ENCODE data around the gene INAVA.

The INAVA gene

DNA sequence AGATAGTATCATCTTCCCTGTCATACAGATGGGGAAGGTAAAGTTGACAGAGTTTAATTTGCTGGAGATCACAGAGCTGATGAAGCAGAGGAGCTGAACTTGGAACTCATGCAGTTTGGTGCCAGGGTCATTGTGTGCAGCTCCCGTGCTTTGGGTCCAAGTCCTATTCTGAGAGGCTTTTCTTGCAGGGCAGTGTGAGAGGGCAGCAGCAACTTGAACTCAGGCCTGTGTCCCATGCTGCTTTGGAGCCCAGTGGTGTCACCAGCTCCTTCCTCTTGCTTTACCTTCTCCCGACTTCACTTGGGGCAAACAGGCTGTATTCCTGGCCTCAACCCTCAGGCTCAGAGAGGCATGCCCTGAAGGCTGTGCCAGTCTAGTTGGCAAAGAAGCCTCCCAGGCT lies 24.7 kb downstream of the INAVA start:
- Histone ChIP-seq H3K14ac (ENCODE audit: low read length in 2 of 2) (no peak overlapping the region), H2AFZ (ENCODE audit: low read depth, low read length) (no peak overlapping the region), H2AK5ac (ENCODE audit: low read length, severe bottlenecking) (peak overlapping the region; percentile 16), H4K8ac (ENCODE audit: low read length) (no peak overlapping the region), H2BK5ac (ENCODE audit: low read depth, low read length, poor library complexity, severe bottlenecking) (no peak overlapping the region), H2BK120ac (ENCODE audit: low read depth, low read length) (no peak overlapping the region), H3K18ac (ENCODE audit: low read depth in 1 of 2, low read length in 2 of 2) (no peak overlapping the region), H3K4me2 (ENCODE audit: low read length, poor library complexity, severe bottlenecking) (no peak overlapping the region), H4K91ac (ENCODE audit: low read length) (no peak overlapping the region), H3K4me3 (ENCODE audit: insufficient read depth in 1 of 2, low read depth in 1 of 2, low read length in 2 of 2) (no peak overlapping the region), H3K36me3 (ENCODE audit: control insufficient read depth in 1 of 2, insufficient read depth in 2 of 2, low read depth in 1 of 2, low read length in 2 of 2) (peaks cover 0 to 8% of the 10 kb centered on the region in 2 experiments), H3K9ac (ENCODE audit: low read length) (no peak overlapping the region), H3K4ac (ENCODE audit: low read depth in 1 of 2, low read length in 2 of 2) (no peak overlapping the region), H3K27ac (ENCODE audit: low read length, poor library complexity, severe bottlenecking) (no peak overlapping the region), H3K79me1 (replicated peaks; ENCODE audit: low read length, poor library complexity, severe bottlenecking) (no peaks in the 10 kb centered on the region), H3K23ac (ENCODE audit: low read length in 2 of 2) (no peak overlapping the region), H2BK15ac (ENCODE audit: low read depth, poor library complexity, severe bottlenecking) (no peak overlapping the region), H3K9me3 (ENCODE audit: control insufficient read depth, low read length) (no peaks in the 10 kb centered on the region), H2BK12ac (ENCODE audit: low read length in 2 of 2) (no peak overlapping the region), H3K4me1 (ENCODE audit: control insufficient read depth, insufficient read depth, low read depth, low read length) (no peaks in the 10 kb centered on the region), H3K27me3 (ENCODE audit: control insufficient read depth in 1 of 2, insufficient read depth in 1 of 2, low read length in 2 of 2) (peaks cover 0 to 59% of the 10 kb centered on the region in 2 experiments)
- DNase-seq, result no peak
- 95% methylated on average over 2 of the region's 2 CpGs for WGBS

DNA sequence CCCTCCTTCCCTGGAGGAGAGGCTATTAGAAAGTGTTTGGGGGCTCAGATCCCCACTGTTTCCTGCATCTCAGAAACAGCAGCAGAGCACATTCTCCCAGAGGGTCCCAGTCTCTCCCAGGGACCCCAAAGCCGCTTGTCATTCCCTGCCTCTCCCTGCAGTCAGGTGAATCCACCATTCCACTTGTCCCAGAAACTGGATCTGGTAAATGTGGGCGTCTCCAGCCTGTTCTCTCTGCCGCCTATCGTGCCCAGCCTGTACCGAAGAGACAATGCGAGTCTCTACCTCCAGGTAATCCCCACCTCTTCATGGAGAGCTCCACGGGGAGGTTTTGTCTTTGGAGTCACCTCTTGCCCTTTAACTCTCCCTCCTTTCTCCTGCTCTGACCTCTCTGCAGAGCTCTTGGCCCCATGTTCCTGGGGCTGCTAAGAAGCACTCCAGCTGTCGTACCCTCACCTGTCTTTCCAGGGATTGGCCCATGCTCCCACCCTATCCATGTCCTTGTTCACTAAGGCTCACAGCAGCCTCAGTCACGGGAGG lies 26.9 kb downstream of the INAVA start:
- H2BK15ac ChIP-seq (ENCODE audit: low read depth, poor library complexity, severe bottlenecking), result no peak overlapping the region
- H4K91ac ChIP-seq (ENCODE audit: low read length), result no peak overlapping the region
- no peak overlapping the region for H2BK120ac ChIP-seq (ENCODE audit: low read depth, low read length)
- H3K14ac ChIP-seq (ENCODE audit: low read length in 2 of 2), result no peak overlapping the region
- H3K4me3 ChIP-seq (ENCODE audit: insufficient read depth in 1 of 2, low read depth in 1 of 2, low read length in 2 of 2), result no peak overlapping the region
- H3K27me3 ChIP-seq (ENCODE audit: control insufficient read depth in 1 of 2, insufficient read depth in 1 of 2, low read length in 2 of 2), result peaks cover 0 to 47% of the 10 kb centered on the region in 2 experiments
- H4K8ac ChIP-seq (ENCODE audit: low read length), result no peak overlapping the region
- H3K9ac ChIP-seq (ENCODE audit: low read length), result no peak overlapping the region
- 88% methylated on average over 9 of the region's 9 CpGs for WGBS
- H3K4me2 ChIP-seq (ENCODE audit: low read length, poor library complexity, severe bottlenecking), result no peak overlapping the region
- no peak overlapping the region for H3K23ac ChIP-seq (ENCODE audit: low read length in 2 of 2)
- no peak overlapping the region for H3K4ac ChIP-seq (ENCODE audit: low read depth in 1 of 2, low read length in 2 of 2)
- H2AK5ac ChIP-seq (ENCODE audit: low read length, severe bottlenecking), result no peak overlapping the region
- no peaks in the 10 kb centered on the region for H3K4me1 ChIP-seq (ENCODE audit: control insufficient read depth, insufficient read depth, low read depth, low read length)
- H2BK5ac ChIP-seq (ENCODE audit: low read depth, low read length, poor library complexity, severe bottlenecking), result no peak overlapping the region
- H2AFZ ChIP-seq (ENCODE audit: low read depth, low read length), result no peak overlapping the region
- H3K36me3 ChIP-seq (ENCODE audit: control insufficient read depth in 1 of 2, insufficient read depth in 2 of 2, low read depth in 1 of 2, low read length in 2 of 2), result no peaks in the 10 kb centered on the region
- H3K27ac ChIP-seq (ENCODE audit: low read length, poor library complexity, severe bottlenecking), result no peak overlapping the region
- no peak overlapping the region for H2BK12ac ChIP-seq (ENCODE audit: low read length in 2 of 2)
- H3K18ac ChIP-seq (ENCODE audit: low read depth in 1 of 2, low read length in 2 of 2), result no peak overlapping the region
- DNase-seq, result no peak
- no peaks in the 10 kb centered on the region for H3K9me3 ChIP-seq (ENCODE audit: control insufficient read depth, low read length)
- H3K79me1 ChIP-seq (replicated peaks; ENCODE audit: low read length, poor library complexity, severe bottlenecking), result no peaks in the 10 kb centered on the region

DNA sequence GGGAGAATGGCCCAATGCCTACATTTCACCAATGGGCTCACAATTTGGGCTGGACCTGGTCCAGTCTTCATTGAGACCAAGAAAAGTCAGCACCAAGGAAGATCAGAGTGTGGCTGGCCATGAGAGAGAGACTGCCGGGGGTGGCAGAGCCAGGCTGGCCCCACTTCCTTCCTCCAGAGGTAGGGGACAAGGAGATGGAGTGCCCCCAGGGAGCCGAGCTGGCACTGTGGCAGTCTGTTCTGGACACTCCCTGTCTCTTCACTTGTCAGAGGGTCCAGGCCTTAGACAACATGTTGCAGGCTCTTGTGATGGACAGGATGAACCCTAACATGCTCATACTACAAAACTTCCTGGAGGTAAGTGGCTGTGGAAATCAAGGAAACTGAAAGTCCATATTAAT lies 27.7 kb downstream of the INAVA start:
- Histone ChIP-seq H3K4me2 (ENCODE audit: low read length, poor library complexity, severe bottlenecking) (no peak overlapping the region), H3K27ac (ENCODE audit: low read length, poor library complexity, severe bottlenecking) (no peak overlapping the region), H2BK12ac (ENCODE audit: low read length in 2 of 2) (no peak overlapping the region), H3K79me1 (replicated peaks; ENCODE audit: low read length, poor library complexity, severe bottlenecking) (no peaks in the 10 kb centered on the region), H2AK5ac (ENCODE audit: low read length, severe bottlenecking) (no peak overlapping the region), H3K4me3 (ENCODE audit: insufficient read depth in 1 of 2, low read depth in 1 of 2, low read length in 2 of 2) (no peak overlapping the region), H3K27me3 (ENCODE audit: control insufficient read depth in 1 of 2, insufficient read depth in 1 of 2, low read length in 2 of 2) (peaks cover 0 to 41% of the 10 kb centered on the region in 2 experiments), H2BK120ac (ENCODE audit: low read depth, low read length) (no peak overlapping the region), H3K23ac (ENCODE audit: low read length in 2 of 2) (no peak overlapping the region), H3K9ac (ENCODE audit: low read length) (no peak overlapping the region), H3K14ac (ENCODE audit: low read length in 2 of 2) (no peak overlapping the region), H3K36me3 (ENCODE audit: control insufficient read depth in 1 of 2, insufficient read depth in 2 of 2, low read depth in 1 of 2, low read length in 2 of 2) (no peaks in the 10 kb centered on the region), H3K4ac (ENCODE audit: low read depth in 1 of 2, low read length in 2 of 2) (no peak overlapping the region), H4K91ac (ENCODE audit: low read length) (no peak overlapping the region), H2BK5ac (ENCODE audit: low read depth, low read length, poor library complexity, severe bottlenecking) (no peak overlapping the region), H3K9me3 (ENCODE audit: control insufficient read depth, low read length) (no peaks in the 10 kb centered on the region), H2AFZ (ENCODE audit: low read depth, low read length) (no peak overlapping the region), H4K8ac (ENCODE audit: low read length) (no peak overlapping the region), H3K4me1 (ENCODE audit: control insufficient read depth, insufficient read depth, low read depth, low read length) (no peaks in the 10 kb centered on the region), H3K18ac (ENCODE audit: low read depth in 1 of 2, low read length in 2 of 2) (no peak overlapping the region), H2BK15ac (ENCODE audit: low read depth, poor library complexity, severe bottlenecking) (no peak overlapping the region)
- DNase-seq, result no peak
- WGBS, result 83% methylated on average over 2 of the region's 2 CpGs

GRCh38 chr1:200923601-200924000 lies 28.9 kb downstream of the INAVA start:
- DNase-seq, result no peak
- Histone ChIP-seq H3K14ac (ENCODE audit: low read length in 2 of 2) (no peak overlapping the region), H3K23ac (ENCODE audit: low read length in 2 of 2) (no peak overlapping the region), H3K27ac (ENCODE audit: low read length, poor library complexity, severe bottlenecking) (no peak overlapping the region), H3K9me3 (ENCODE audit: control insufficient read depth, low read length) (no peaks in the 10 kb centered on the region), H4K8ac (ENCODE audit: low read length) (no peak overlapping the region), H3K4me2 (ENCODE audit: low read length, poor library complexity, severe bottlenecking) (no peak overlapping the region), H3K79me1 (replicated peaks; ENCODE audit: low read length, poor library complexity, severe bottlenecking) (no peaks in the 10 kb centered on the region), H3K4ac (ENCODE audit: low read depth in 1 of 2, low read length in 2 of 2) (no peak overlapping the region), H2BK15ac (ENCODE audit: low read depth, poor library complexity, severe bottlenecking) (no peak overlapping the region), H2BK5ac (ENCODE audit: low read depth, low read length, poor library complexity, severe bottlenecking) (no peak overlapping the region), H3K18ac (ENCODE audit: low read depth in 1 of 2, low read length in 2 of 2) (no peak overlapping the region), H2BK120ac (ENCODE audit: low read depth, low read length) (no peak overlapping the region), H3K27me3 (ENCODE audit: control insufficient read depth in 1 of 2, insufficient read depth in 1 of 2, low read length in 2 of 2) (peaks cover 0 to 47% of the 10 kb centered on the region in 2 experiments), H2AFZ (ENCODE audit: low read depth, low read length) (no peak overlapping the region), H2AK5ac (ENCODE audit: low read length, severe bottlenecking) (no peak overlapping the region), H2BK12ac (ENCODE audit: low read length in 2 of 2) (no peak overlapping the region), H3K4me3 (ENCODE audit: insufficient read depth in 1 of 2, low read depth in 1 of 2, low read length in 2 of 2) (no peak overlapping the region), H3K4me1 (ENCODE audit: control insufficient read depth, insufficient read depth, low read depth, low read length) (no peaks in the 10 kb centered on the region), H3K36me3 (ENCODE audit: control insufficient read depth in 1 of 2, insufficient read depth in 2 of 2, low read depth in 1 of 2, low read length in 2 of 2) (no peaks in the 10 kb centered on the region), H3K9ac (ENCODE audit: low read length) (no peak overlapping the region), H4K91ac (ENCODE audit: low read length) (no peak overlapping the region)
- no CpG with 5 or more reads among the region's 1 CpG for WGBS
